Measurements from ENCODE around the gene NR6A1. TPM values are rescaled to one million over a fixed set of nuclear protein-coding genes. Genes with fewer than 3 reads are reported as not detected.

Gene NR6A1
- total RNA-seq, 2 experiments from 2014 or later = 0.74 to 1.1 TPM

DNA sequence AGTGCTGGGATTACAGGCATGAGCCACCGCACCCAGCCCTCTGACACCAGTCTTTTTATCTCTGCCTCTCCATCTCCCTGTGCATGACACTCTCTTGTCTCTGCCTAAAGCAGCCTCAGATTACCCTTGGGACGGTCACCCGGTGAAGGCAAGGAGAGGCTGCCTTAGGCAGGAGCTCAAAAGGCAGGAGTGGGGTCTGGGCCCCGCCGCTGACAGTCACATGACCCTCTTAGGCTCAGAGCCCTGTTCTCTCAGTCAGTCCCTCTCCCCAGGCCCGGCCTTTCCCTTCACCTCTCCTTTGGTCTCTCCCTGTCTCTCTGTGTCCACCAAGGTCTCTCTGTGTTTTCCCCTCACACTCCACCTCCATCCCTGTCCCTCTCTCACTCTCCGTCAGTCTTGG lies 298.3 kb downstream of the NR6A1 start:
- DNase-seq (no peak), ATAC-seq (no peak)
- TF ChIP-seq, protein P1, sequence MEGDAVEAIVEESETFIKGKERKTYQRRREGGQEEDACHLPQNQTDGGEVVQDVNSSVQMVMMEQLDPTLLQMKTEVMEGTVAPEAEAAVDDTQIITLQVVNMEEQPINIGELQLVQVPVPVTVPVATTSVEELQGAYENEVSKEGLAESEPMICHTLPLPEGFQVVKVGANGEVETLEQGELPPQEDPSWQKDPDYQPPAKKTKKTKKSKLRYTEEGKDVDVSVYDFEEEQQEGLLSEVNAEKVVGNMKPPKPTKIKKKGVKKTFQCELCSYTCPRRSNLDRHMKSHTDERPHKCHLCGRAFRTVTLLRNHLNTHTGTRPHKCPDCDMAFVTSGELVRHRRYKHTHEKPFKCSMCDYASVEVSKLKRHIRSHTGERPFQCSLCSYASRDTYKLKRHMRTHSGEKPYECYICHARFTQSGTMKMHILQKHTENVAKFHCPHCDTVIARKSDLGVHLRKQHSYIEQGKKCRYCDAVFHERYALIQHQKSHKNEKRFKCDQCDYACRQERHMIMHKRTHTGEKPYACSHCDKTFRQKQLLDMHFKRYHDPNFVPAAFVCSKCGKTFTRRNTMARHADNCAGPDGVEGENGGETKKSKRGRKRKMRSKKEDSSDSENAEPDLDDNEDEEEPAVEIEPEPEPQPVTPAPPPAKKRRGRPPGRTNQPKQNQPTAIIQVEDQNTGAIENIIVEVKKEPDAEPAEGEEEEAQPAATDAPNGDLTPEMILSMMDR (IDR thresholded peaks at IDR 0.05) = no peak
- peaks cover 3% of the 10 kb centered on the region for H3K27me3 Mint-ChIP-seq
- ChIA-PET POLR2A (no interaction called here), CTCF (interaction anchor here (2.0 kb wide), 1 partner anchor 64 kb away, joined by 11 read pairs; no protein-coding TSS in a partner anchor)
- H3K36me3 Mint-ChIP-seq (ENCODE audit: low read depth) = no peaks in the 10 kb centered on the region
- H3K27ac Mint-ChIP-seq = no peak overlapping the region
- intact Hi-C loops (cut with micrococcal nuclease) = no loop called here
- no peak overlapping the region for H3K4me3 Mint-ChIP-seq
- H3K9me3 Mint-ChIP-seq = no peaks in the 10 kb centered on the region
- no peaks in the 10 kb centered on the region for H3K4me1 Mint-ChIP-seq (ENCODE audit: low read depth)

DNA sequence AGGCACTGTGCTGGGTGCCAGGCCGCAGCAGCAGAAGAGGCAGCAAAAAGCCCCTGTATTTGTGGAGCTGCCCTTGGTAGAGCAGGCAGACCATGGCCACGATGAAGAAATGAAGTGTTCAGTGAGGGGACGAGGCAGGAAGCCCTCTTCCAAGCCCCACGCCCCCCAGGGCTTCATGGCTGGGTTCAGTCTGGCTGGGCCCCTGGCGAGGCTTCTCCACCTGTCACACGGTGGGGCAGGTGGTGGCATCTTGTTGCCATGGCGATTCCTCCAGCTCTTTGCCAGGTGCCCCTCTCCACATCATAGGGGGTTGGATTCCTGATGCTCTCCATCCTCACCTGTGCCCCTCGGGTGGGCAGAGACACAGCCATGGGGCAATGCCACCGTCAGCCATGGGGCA lies 299.4 kb downstream of the NR6A1 start:
- no peaks in the 10 kb centered on the region for H3K4me1 Mint-ChIP-seq (ENCODE audit: low read depth)
- H3K36me3 Mint-ChIP-seq (ENCODE audit: low read depth) = no peaks in the 10 kb centered on the region
- ChIA-PET POLR2A (no interaction called here), CTCF (no interaction called here)
- no peaks in the 10 kb centered on the region for H3K9me3 Mint-ChIP-seq
- no peak overlapping the region for H3K4me3 Mint-ChIP-seq
- H3K27me3 Mint-ChIP-seq = peaks cover 3% of the 10 kb centered on the region
- ATAC-seq (no peak), DNase-seq (no peak)
- TF ChIP-seq, protein P1 (IDR thresholded peaks at IDR 0.05) = no peak
- intact Hi-C loops (cut with micrococcal nuclease) = no loop called here
- no peak overlapping the region for H3K27ac Mint-ChIP-seq

DNA sequence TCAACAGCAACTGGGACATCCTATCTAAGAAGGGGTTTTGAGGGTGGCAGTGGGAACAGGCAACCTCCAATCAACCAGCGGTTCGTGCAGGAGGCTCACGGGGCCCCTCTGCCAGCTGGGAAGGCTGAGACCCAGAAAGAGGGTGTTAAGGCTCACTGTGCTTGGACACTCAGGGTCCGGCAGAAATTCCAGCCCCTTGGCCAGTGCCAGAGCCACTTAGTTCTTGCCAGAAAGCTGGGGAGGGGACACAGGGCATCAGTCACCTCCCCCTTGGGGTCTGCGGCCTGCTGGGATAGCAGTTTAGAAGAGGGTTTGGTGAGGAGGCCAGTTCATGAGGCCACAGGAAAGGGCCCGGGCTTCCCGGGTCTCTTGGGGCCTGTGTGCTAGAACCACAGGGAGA lies 300.4 kb downstream of the NR6A1 start:
- peaks cover 3% of the 10 kb centered on the region for H3K27me3 Mint-ChIP-seq
- H3K4me1 Mint-ChIP-seq (ENCODE audit: low read depth) = no peaks in the 10 kb centered on the region
- no peaks in the 10 kb centered on the region for H3K36me3 Mint-ChIP-seq (ENCODE audit: low read depth)
- no peak overlapping the region for H3K27ac Mint-ChIP-seq
- ATAC-seq = no peak
- TF ChIP-seq, protein P1 (IDR thresholded peaks at IDR 0.05) = no peak
- POLR2A ChIA-PET = interaction anchor here (0.6 kb wide), 1 partner anchor 524 kb away, joined by 3 read pairs; no protein-coding TSS in a partner anchor
- intact Hi-C loops (cut with micrococcal nuclease) = no loop called here
- CTCF ChIA-PET = no interaction called here
- no peak overlapping the region for H3K4me3 Mint-ChIP-seq
- DNase-seq = no peak
- H3K9me3 Mint-ChIP-seq = no peaks in the 10 kb centered on the region

DNA sequence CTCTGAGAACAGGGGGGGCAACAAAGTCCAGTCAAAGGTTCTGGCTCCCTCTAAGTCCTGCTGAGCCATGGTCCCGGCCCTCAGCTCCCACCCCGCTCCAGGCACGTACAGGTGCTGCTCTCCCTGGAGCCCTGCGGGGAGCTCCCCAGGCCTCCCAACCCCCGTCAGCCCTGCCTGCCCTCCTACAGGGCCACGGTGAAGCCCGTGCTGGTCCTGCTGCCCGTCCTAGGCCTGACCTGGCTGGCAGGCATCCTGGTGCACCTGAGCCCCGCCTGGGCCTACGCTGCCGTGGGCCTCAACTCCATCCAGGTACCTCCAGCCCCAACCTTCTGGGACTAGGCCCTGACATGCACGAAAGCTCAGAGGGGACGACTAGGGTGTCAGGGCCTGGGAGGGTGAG lies 300.8 kb downstream of the NR6A1 start:
- Mint-ChIP-seq H3K27ac (no peak overlapping the region), H3K4me3 (no peak overlapping the region), H3K9me3 (no peaks in the 10 kb centered on the region), H3K27me3 (peaks cover 4% of the 10 kb centered on the region), H3K36me3 (ENCODE audit: low read depth) (no peaks in the 10 kb centered on the region), H3K4me1 (ENCODE audit: low read depth) (no peaks in the 10 kb centered on the region)
- POLR2A ChIA-PET = interaction anchor here (0.6 kb wide), 1 partner anchor 525 kb away, joined by 3 read pairs; no protein-coding TSS in a partner anchor
- CTCF ChIA-PET = no interaction called here
- ATAC-seq (no peak), DNase-seq (no peak)
- intact Hi-C loops (cut with micrococcal nuclease) = no loop called here
- TF ChIP-seq, protein P1 (IDR thresholded peaks at IDR 0.05) = no peak

DNA sequence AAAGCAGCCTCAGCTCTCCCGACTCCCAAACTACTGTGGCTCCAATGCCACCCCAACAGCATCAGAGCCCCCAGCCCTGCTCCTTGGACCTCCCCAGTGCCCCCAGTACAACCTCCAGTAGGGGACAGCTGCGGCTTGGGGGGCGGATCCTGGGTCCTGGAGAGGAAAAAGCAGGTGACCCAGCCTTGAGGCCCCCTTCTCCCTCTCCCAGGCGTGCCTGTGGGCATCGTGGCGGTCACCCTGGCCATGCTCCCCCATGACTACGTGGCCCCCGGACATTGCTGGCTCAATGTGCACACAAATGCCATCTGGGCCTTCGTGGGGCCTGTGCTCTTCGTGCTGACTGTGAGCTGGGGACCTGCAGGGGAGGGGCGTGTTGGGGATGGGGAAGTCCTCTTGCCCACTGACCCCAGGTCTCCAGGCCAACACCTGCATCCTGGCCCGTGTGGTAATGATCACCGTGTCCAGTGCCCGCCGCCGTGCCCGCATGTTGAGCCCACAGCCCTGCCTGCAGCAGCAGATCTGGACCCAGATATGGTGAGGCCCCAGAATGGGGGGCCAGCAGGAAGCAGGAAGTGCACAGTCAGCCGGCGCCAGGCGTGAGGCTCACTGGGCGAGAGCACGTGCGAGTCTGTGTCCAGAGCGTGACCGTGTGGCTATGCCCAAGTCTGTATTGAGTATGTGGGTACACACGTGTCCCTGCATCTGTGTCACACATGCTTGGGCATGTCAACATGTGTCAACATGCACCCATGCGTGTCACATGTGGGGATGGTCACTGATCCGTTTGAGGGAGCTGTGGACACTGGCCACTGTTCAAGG lies 301.9 kb downstream of the NR6A1 start:
- H3K9me3 Mint-ChIP-seq = no peaks in the 10 kb centered on the region
- no peak for ATAC-seq
- H3K4me3 Mint-ChIP-seq = no peak overlapping the region
- ChIA-PET CTCF (no interaction called here), POLR2A (no interaction called here)
- H3K4me1 Mint-ChIP-seq (ENCODE audit: low read depth) = no peaks in the 10 kb centered on the region
- TF ChIP-seq, protein P1 (IDR thresholded peaks at IDR 0.05) = no peak
- DNase-seq = no peak
- no peak overlapping the region for H3K27ac Mint-ChIP-seq
- H3K36me3 Mint-ChIP-seq (ENCODE audit: low read depth) = no peaks in the 10 kb centered on the region
- H3K27me3 Mint-ChIP-seq = peaks cover 5% of the 10 kb centered on the region
- intact Hi-C loops (cut with micrococcal nuclease) = no loop called here
